GM21447 (cell line): ENCODE results near the gene C19orf81.

Experiments used
- ATAC-seq: cut with Tn5 transposase; IDR thresholded peaks from one replicate; pipeline ENCODE4 v1.9.1; 2021; ENCODE audit not compliant: unreplicated experiment

The C19orf81 gene

GRCh38 chr19:50708179-50708879 lies 59.1 kb downstream of the C19orf81 start:
- no peak for ATAC-seq
